NCI-H748 (cell line): ENCODE measurements around the gene DBH.
"Not testable (repeated sequence)": the region's sequence is repeated elsewhere in the genome, so short reads cannot be mapped to it uniquely, and the experiment has no call there.

Experiments
- DNase-seq: peaks from one replicate; lab custom pipeline; 2025; ENCODE audit not compliant: unreplicated experiment; lab: John Stamatoyannopoulos, UW

Gene DBH

GRCh38 chr9:133664173-133665050, 28.2 kb downstream of the DBH start:
- peak; percentile 29 for DNase-seq

- no peak for DNase-seq
Measured at GRCh38 chr9:133665096-133665495, 28.9 kb downstream of the DBH start.

GRCh38 chr9:133665535-133665934, 29.4 kb downstream of the DBH start:
- no peak for DNase-seq

- no peak for DNase-seq
Measured at GRCh38 chr9:133666387-133666786, 30.2 kb downstream of the DBH start.

GRCh38 chr9:133666845-133667244, 30.7 kb downstream of the DBH start:
- DNase-seq: no peak

- no peak for DNase-seq
Measured at GRCh38 chr9:133667759-133668450, 31.7 kb downstream of the DBH start.

- no peak for DNase-seq
Measured at GRCh38 chr9:133669182-133669801, 33.1 kb downstream of the DBH start.

GRCh38 chr9:133670466-133670865, 34.3 kb downstream of the DBH start:
- DNase-seq: no peak

- DNase-seq: no peak
Measured at GRCh38 chr9:133671371-133671770, 35.2 kb downstream of the DBH start.

GRCh38 chr9:133672503-133673257, 36.5 kb downstream of the DBH start:
- no peak for DNase-seq

GRCh38 chr9:133673258-133673655, 37.1 kb downstream of the DBH start:
- DNase-seq: no peak

GRCh38 chr9:133674091-133674490, 37.9 kb downstream of the DBH start:
- DNase-seq: no peak

- DNase-seq: not testable (repeated sequence)
Measured at GRCh38 chr9:133675796-133676195, 39.6 kb downstream of the DBH start.

- no peak for DNase-seq
Measured at GRCh38 chr9:133676450-133676849, 40.3 kb downstream of the DBH start.

GRCh38 chr9:133677126-133678010, 41.2 kb downstream of the DBH start:
- DNase-seq: no peak

- DNase-seq: no peak
Measured at GRCh38 chr9:133679056-133679455, 42.9 kb downstream of the DBH start.

- no peak for DNase-seq
Measured at GRCh38 chr9:133679466-133680061, 43.4 kb downstream of the DBH start.

- no peak for DNase-seq
Measured at GRCh38 chr9:133680250-133680975, 44.2 kb downstream of the DBH start.

- DNase-seq: no peak
Measured at GRCh38 chr9:133680976-133681657, 45.0 kb downstream of the DBH start.
